Hepatocyte (in vitro differentiated cells): Measurements from ENCODE around the gene PPP1R2. TPM values are rescaled to one million over a fixed set of nuclear protein-coding genes. Genes with fewer than 3 reads are reported as not detected.

Experiments
- DNase-seq: peaks from one replicate; pipeline ENCODE4 v3.0.0-alpha.2; 2016; ENCODE audit warnings: low spot score
- H2AFZ ChIP-seq: fragments of 200-600 bp; sonication (generic); 2 replicates; pipeline ENCODE4 v1.6.0; 2016; ENCODE audit warnings: antibody characterized with exemption, mild to moderate bottlenecking
- H3K27ac ChIP-seq: fragments of 200-600 bp; sonication (generic); 2 replicates; pipeline ENCODE4 v1.5.1; 2016; ENCODE audit warnings: mild to moderate bottlenecking
- H3K27me3 ChIP-seq: fragments of 200-600 bp; sonication (generic); 2 replicates; pipeline ENCODE4 v1.6.1; 2016
- H3K36me3 ChIP-seq: fragments of 200-600 bp; sonication (generic); replicated peaks from 2 replicates; pipeline ENCODE4 v1.5.1; 2016; ENCODE audit warnings: low read depth; ENCODE audit not compliant: insufficient read depth
- H3K4me1 ChIP-seq: fragments of 200-600 bp; sonication (generic); 2 replicates; pipeline ENCODE4 v1.5.1; 2016; ENCODE audit warnings: mild to moderate bottlenecking, moderate library complexity; ENCODE audit not compliant: insufficient read depth
- H3K4me2 ChIP-seq: fragments of 200-600 bp; sonication (generic); 2 replicates; pipeline ENCODE4 v1.6.0; 2016
- H3K4me3 ChIP-seq: fragments of 200-600 bp; sonication (generic); 2 replicates; pipeline ENCODE4 v1.5.1; 2016; ENCODE audit warnings: mild to moderate bottlenecking
- H3K79me2 ChIP-seq: fragments of 200-600 bp; sonication (generic); 2 replicates; pipeline ENCODE4 v1.6.0; 2017; ENCODE audit warnings: mild to moderate bottlenecking
- H3K9me2 ChIP-seq: fragments of 200-600 bp; sonication (generic); replicated peaks from 2 replicates; pipeline ENCODE4 v1.6.0; 2017; ENCODE audit warnings: mild to moderate bottlenecking; ENCODE audit not compliant: insufficient read depth
- H3K9me3 ChIP-seq: fragments of 200-600 bp; sonication (generic); 2 replicates; pipeline ENCODE4 v1.5.1; 2016; ENCODE audit warnings: low read depth, mild to moderate bottlenecking
- H4K20me1 ChIP-seq: fragments of 200-600 bp; sonication (generic); 2 replicates; pipeline ENCODE4 v1.6.0; 2016; ENCODE audit warnings: mild to moderate bottlenecking; ENCODE audit not compliant: insufficient read depth, poor library complexity, severe bottlenecking
- CTCF ChIP-seq: fragments of 200-600 bp; sonication (generic); IDR thresholded peaks from 2 replicates; pipeline ENCODE4 v1.5.1; 2016; ENCODE audit warnings: antibody characterized with exemption, mild to moderate bottlenecking; ENCODE audit not compliant: poor library complexity
- EZH2 ChIP-seq: fragments of 200-600 bp; sonication (generic); IDR thresholded peaks from 2 replicates; pipeline ENCODE4 v1.6.1; 2016; ENCODE audit warnings: antibody characterized with exemption, mild to moderate bottlenecking, borderline replicate concordance
- EZH2phosphoT487 ChIP-seq: fragments of 200-600 bp; sonication (generic); IDR thresholded peaks from one replicate; pipeline ENCODE4 v1.6.1; 2018; ENCODE audit warnings: antibody characterized with exemption, mild to moderate bottlenecking, low read depth, moderate library complexity; ENCODE audit not compliant: unreplicated experiment, severe bottlenecking
- WGBS: methylation state at CpG from one replicate; pipeline ENCODE4 v1.1.6; 2016; ENCODE audit warnings: low lambda C conversion rate; ENCODE audit errors: missing lambda C conversion rate; 5-methylcytosine and 5-hydroxymethylcytosine counted together
- polyA plus RNA-seq: library from polyadenylated mRNA; unstranded; fragments of >200 nt; fragmentation: Nextera tagmentation; extraction: Ambion mirVana; gene quantifications from 2 replicates; pipeline ENCODE4 v1.2.1, GENCODE V29; 2016
- small RNA-seq: library from RNA; depleted of rRNA; stranded (forward); fragments of <200 nt; gene quantifications from one replicate; pipeline ENCODE3, GENCODE V24; 2014
- total RNA-seq: library from RNA; depleted of rRNA; stranded (reverse); fragments of >200 nt; gene quantifications from 2 replicates; pipeline ENCODE4 v1.2.3, GENCODE V29; 2014

Gene PPP1R2
- total and polyA plus RNA-seq, 2 experiments from 2014 or later = 49.1 to 53.4 TPM

DNA sequence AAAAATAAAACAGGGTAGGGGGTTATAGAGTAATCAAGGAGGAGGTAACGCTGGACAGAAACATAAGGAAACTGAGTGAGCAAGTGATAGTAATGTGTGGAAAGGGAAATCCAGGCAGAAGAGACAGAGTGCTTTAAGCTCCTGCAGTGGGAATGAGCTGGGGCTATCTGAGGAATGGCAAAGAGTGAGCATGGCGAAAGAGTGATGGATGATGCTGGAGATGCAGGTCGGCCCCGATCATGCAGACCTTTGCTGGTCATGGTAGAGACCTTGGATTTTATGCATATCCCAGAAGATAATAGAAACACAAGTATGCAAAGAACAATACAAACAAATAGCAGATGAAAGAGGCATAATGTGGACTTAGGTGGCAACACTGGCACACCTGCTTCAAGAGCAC, 74.3 kb downstream of the PPP1R2 start:
- Histone ChIP-seq H3K4me1 (no peaks in the 10 kb centered on the region), H3K79me2 (no peaks in the 10 kb centered on the region), H3K9me3 (no peaks in the 10 kb centered on the region), H2AFZ (no peak overlapping the region), H3K9me2 (no peaks in the 10 kb centered on the region), H4K20me1 (no peaks in the 10 kb centered on the region), H3K27me3 (no peaks in the 10 kb centered on the region), H3K4me3 (no peak overlapping the region), H3K27ac (no peak overlapping the region), H3K36me3 (no peaks in the 10 kb centered on the region), H3K4me2 (no peak overlapping the region)
- WGBS = 97% methylated on average over 4 of the region's 4 CpGs
- DNase-seq = no peak
- no peak for TF ChIP-seq EZH2phosphoT487
- no peak for TF ChIP-seq EZH2
- no peak for TF ChIP-seq CTCF

DNA sequence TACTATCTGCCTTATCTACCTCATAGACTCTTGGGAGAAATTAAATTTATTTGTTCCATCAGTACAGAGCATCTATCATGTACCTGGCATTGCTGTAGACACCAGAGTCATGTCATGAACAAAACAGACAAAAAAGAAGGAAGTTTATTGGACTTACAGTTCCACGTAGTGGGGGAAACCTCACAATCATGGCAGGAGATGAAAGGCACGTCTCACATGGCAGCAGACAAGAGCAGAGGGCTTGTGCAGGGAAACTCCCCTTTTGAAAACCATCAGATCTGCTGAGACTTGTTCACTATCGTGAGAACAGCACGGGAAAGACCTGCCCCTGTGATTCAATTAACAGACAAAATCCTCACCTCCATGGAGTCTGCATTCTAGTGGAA, 74.7 kb downstream of the PPP1R2 start:
- no peak for DNase-seq
- Histone ChIP-seq H3K4me3 (no peak overlapping the region), H3K9me3 (no peaks in the 10 kb centered on the region), H3K4me1 (no peaks in the 10 kb centered on the region), H3K9me2 (no peaks in the 10 kb centered on the region), H3K4me2 (no peak overlapping the region), H2AFZ (no peak overlapping the region), H4K20me1 (no peaks in the 10 kb centered on the region), H3K27me3 (no peaks in the 10 kb centered on the region), H3K27ac (no peak overlapping the region), H3K36me3 (no peaks in the 10 kb centered on the region), H3K79me2 (no peaks in the 10 kb centered on the region)
- no peak for TF ChIP-seq EZH2
- no peak for TF ChIP-seq EZH2phosphoT487
- TF ChIP-seq CTCF = no peak
- 78% methylated on average over 4 of the region's 4 CpGs for WGBS

- H3K9me2 ChIP-seq = no peaks in the 10 kb centered on the region
- H3K27ac ChIP-seq = no peak overlapping the region
- H3K36me3 ChIP-seq = no peaks in the 10 kb centered on the region
Measured at GRCh38 chr3:195467641-195468390, 75.3 kb downstream of the PPP1R2 start.

DNA sequence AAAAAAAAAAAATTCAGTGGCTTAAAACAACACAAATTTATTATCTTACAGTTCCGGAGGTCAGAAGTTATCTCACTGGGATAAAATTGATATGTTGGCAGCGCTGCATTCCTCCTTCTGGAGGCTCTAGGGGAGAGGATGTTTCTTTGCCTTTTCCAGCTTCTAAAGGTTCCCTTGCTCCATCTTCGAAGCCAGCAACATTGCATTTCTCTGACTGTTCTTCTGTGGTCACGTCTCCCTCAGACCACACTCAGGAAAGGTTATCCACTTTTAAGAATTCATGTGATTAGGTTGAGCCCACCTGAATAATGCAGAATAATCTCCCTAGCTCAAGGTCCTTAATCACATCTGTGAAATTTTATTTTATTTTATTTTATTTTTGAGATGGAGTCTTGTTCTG, 76.9 kb downstream of the PPP1R2 start:
- H3K79me2 ChIP-seq = no peaks in the 10 kb centered on the region
- no peak overlapping the region for H3K4me2 ChIP-seq

More at GRCh38 chr3:195467641-195468390, 75.3 kb downstream of the PPP1R2 start:
- Histone ChIP-seq H3K4me1 (no peaks in the 10 kb centered on the region), H2AFZ (no peak overlapping the region), H3K27me3 (no peaks in the 10 kb centered on the region), H3K4me3 (no peak overlapping the region), H4K20me1 (no peaks in the 10 kb centered on the region), H3K9me3 (no peaks in the 10 kb centered on the region), H3K79me2 (no peaks in the 10 kb centered on the region), H3K4me2 (no peak overlapping the region)
- WGBS = 93% methylated on average over 5 of the region's 5 CpGs
- DNase-seq = no peak
- TF ChIP-seq EZH2phosphoT487 = no peak

More for the DNA sequence above, 76.9 kb downstream of the PPP1R2 start:
- no peaks in the 10 kb centered on the region for H3K9me2 ChIP-seq
- TF ChIP-seq EZH2 (no peak), CTCF (no peak), EZH2phosphoT487 (no peak)
- no peaks in the 10 kb centered on the region for H3K36me3 ChIP-seq
- no peaks in the 10 kb centered on the region for H3K27me3 ChIP-seq
- no peaks in the 10 kb centered on the region for H3K9me3 ChIP-seq
- no peaks in the 10 kb centered on the region for H4K20me1 ChIP-seq
- 74% methylated on average over 4 of the region's 4 CpGs for WGBS
- no peak overlapping the region for H2AFZ ChIP-seq
- H3K4me3 ChIP-seq = no peak overlapping the region
- H3K27ac ChIP-seq = no peak overlapping the region
- no peak for DNase-seq
- no peaks in the 10 kb centered on the region for H3K4me1 ChIP-seq

Small RNA genes within 50 kb of the gene (small RNA-seq; reads per million reads assigned to genes)
- not detected for gene RN7SL73P
- not detected for gene RNU6ATAC24P

Other genes with a start within 250 kb of the PPP1R2 start
- gene ACAP2, start 100.3 kb downstream of the PPP1R2 start, total RNA-seq = 41.8 and 47.4 TPM in 2 replicates
- gene ACAP2, start 100.3 kb downstream of the PPP1R2 start, polyA plus RNA-seq = 27.0 and 39.2 TPM in 2 replicates
- gene APOD, start 40.6 kb upstream of the PPP1R2 start, total RNA-seq = 9.6 and 11.2 TPM in 2 replicates
- gene APOD, start 40.6 kb upstream of the PPP1R2 start, polyA plus RNA-seq = 27.9 and 32.9 TPM in 2 replicates
- 3.5 and 4.5 TPM in 2 replicates for gene MUC20, start 177.7 kb upstream of the PPP1R2 start, total RNA-seq
- gene MUC20, start 177.7 kb upstream of the PPP1R2 start, polyA plus RNA-seq = 8.2 and 15.3 TPM in 2 replicates